SK-N-SH treated with all-trans-retinoic acid at 6 μM for 48 hours (cell line): ENCODE data around the gene TEX2.
A peak's percentile ranks its signal among the peaks of the same experiment; 100 is the strongest.

Experiments used
- ATAC-seq: fragments of 200-7000 bp; cut with Tn5 transposase; 3 replicates; pipeline ENCODE4 v1.9.1; 2020; ENCODE audit warnings: mild to moderate bottlenecking, moderate library complexity
- ARNTL ChIP-seq: fragments of 450-650 bp; formaldehyde crosslinking; IDR thresholded peaks from 2 replicates; pipeline ENCODE4 v1.5.0; 2020; ENCODE audit warnings: low read depth, mild to moderate bottlenecking, moderate library complexity, borderline replicate concordance
- BACH2 ChIP-seq: fragments of 250-450 bp; sonication (Bioruptor Pico); IDR thresholded peaks from 2 replicates; pipeline ENCODE4 v1.9.0; 2021; ENCODE audit warnings: mild to moderate bottlenecking, borderline replicate concordance
- CSDC2 ChIP-seq: fragments of 250-450 bp; sonication (Bioruptor Pico); IDR thresholded peaks from 2 replicates; pipeline ENCODE4 v1.5.0; 2020; ENCODE audit warnings: mild to moderate bottlenecking, moderate library complexity
- CSRNP3 ChIP-seq: fragments of 250-450 bp; sonication (Bioruptor Pico); IDR thresholded peaks from 2 replicates; pipeline ENCODE4 v1.5.1; 2021; ENCODE audit warnings: mild to moderate bottlenecking, moderate library complexity
- ESRRG ChIP-seq: fragments of 250-450 bp; sonication (Bioruptor Pico); IDR thresholded peaks from 2 replicates; pipeline ENCODE4 v1.6.1; 2021; ENCODE audit warnings: mild to moderate bottlenecking
- GLIS3 ChIP-seq: fragments of 250-450 bp; sonication (Bioruptor Pico); IDR thresholded peaks from 2 replicates; pipeline ENCODE4 v1.5.0; 2020; ENCODE audit warnings: mild to moderate bottlenecking, moderate library complexity
- ISL1 ChIP-seq: fragments of 250-450 bp; sonication (Bioruptor Pico); IDR thresholded peaks from 2 replicates; pipeline ENCODE4 v2.1.2; 2022; ENCODE audit warnings: mild to moderate bottlenecking, moderate library complexity
- OSR1 ChIP-seq: fragments of 250-450 bp; sonication (Bioruptor Pico); IDR thresholded peaks from 2 replicates; pipeline ENCODE4 v1.8.0; 2022; ENCODE audit warnings: moderate library complexity, mild to moderate bottlenecking, inconsistent platforms
- PPARA ChIP-seq: fragments of 250-450 bp; sonication (Bioruptor Pico); IDR thresholded peaks from 2 replicates; pipeline ENCODE4 v1.5.0; 2020; ENCODE audit warnings: mild to moderate bottlenecking, borderline replicate concordance
- RARB ChIP-seq: fragments of 250-450 bp; sonication (Bioruptor Pico); IDR thresholded peaks from 2 replicates; pipeline ENCODE4 v1.8.0; 2021; ENCODE audit warnings: mild to moderate bottlenecking, moderate library complexity
- SNAI2 ChIP-seq: fragments of 250-450 bp; sonication (Bioruptor Pico); IDR thresholded peaks from 2 replicates; pipeline ENCODE4 v1.5.0; 2020; ENCODE audit warnings: mild to moderate bottlenecking, moderate library complexity
- TCF4 ChIP-seq: fragments of 250-450 bp; sonication (Bioruptor Pico); IDR thresholded peaks from 2 replicates; pipeline ENCODE4 v1.8.0; 2021; ENCODE audit warnings: mild to moderate bottlenecking, moderate library complexity, borderline replicate concordance
- TOX ChIP-seq: fragments of 250-450 bp; sonication (Bioruptor Pico); IDR thresholded peaks from 2 replicates; pipeline ENCODE4 v1.8.0; 2021; ENCODE audit warnings: mild to moderate bottlenecking, moderate library complexity, borderline replicate concordance
- TSHZ2 ChIP-seq: fragments of 250-450 bp; sonication (Bioruptor Pico); IDR thresholded peaks from 2 replicates; pipeline ENCODE4 v1.5.0; 2020; ENCODE audit warnings: mild to moderate bottlenecking, moderate library complexity
- ZC3H10 ChIP-seq: fragments of 250-450 bp; sonication (Bioruptor Pico); IDR thresholded peaks from 2 replicates; pipeline ENCODE4 v1.5.1; 2021; ENCODE audit warnings: mild to moderate bottlenecking, moderate library complexity
- ZFP3 ChIP-seq: fragments of 250-450 bp; sonication (Bioruptor Pico); IDR thresholded peaks from 2 replicates; pipeline ENCODE4 v1.5.0; 2020; ENCODE audit warnings: mild to moderate bottlenecking, moderate library complexity
- ZFP30 ChIP-seq: fragments of 450-650 bp; formaldehyde crosslinking; IDR thresholded peaks from 2 replicates; pipeline ENCODE4 v1.5.0; 2022; ENCODE audit warnings: mild to moderate bottlenecking, moderate library complexity
- ZNF565 ChIP-seq: fragments of 450-650 bp; formaldehyde crosslinking; conservative IDR thresholded peaks from 2 replicates; pipeline ENCODE4 v1.5.0; 2020; ENCODE audit warnings: low read depth, mild to moderate bottlenecking, moderate library complexity
- ZNF70 ChIP-seq: fragments of 450-650 bp; formaldehyde crosslinking; IDR thresholded peaks from 2 replicates; pipeline ENCODE4 v1.5.0; 2020; ENCODE audit warnings: mild to moderate bottlenecking, moderate library complexity
- ZNF8 ChIP-seq: fragments of 450-650 bp; formaldehyde crosslinking; IDR thresholded peaks from 2 replicates; pipeline ENCODE4 v1.5.0; 2020; ENCODE audit warnings: mild to moderate bottlenecking, moderate library complexity
- TF ChIP-seq, protein P1 (sequence below): fragments of 250-450 bp; sonication (Bioruptor Pico); IDR thresholded peaks from 2 replicates; pipeline ENCODE4 v1.8.0; 2021; ENCODE audit warnings: low read depth, mild to moderate bottlenecking, moderate library complexity, borderline replicate concordance

Gene TEX2

DNA sequence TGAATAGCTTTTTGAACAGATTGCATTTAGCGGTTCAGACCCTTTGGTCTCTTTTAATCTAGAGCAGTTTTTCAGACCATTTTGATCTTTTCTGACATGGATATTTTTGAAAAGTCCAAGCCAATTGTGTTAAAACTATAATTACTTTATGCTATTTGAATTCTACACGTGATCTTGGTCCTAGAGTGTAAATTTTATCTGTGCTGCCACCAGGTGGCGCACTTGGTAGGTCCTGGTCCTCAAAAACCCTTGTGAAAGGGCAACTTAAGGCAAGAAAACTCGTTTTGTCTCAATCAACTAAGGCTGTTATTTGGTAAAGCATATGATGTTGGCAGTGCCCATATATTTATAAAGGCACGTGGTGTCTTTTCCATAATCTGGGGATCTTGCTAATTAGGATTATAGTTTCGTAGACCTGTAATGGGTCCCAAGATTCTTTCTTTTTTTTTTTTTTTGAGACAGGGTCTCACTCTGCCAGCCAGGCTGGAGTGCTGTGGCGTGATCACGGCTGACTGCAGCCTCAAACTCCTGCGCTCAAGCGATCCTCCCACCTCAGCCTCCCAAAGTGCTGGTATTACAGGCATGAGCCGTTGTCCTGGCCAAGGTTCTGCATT, 43.9 kb upstream of the TEX2 start:
- TF ChIP-seq SNAI2 (no peak), ZFP30 (CRISPR knock-in tag) (no peak), RARB (no peak), ZNF8 (CRISPR knock-in tag) (no peak), TCF4 (CRISPR knock-in tag) (no peak), OSR1 (CRISPR knock-in tag) (no peak), ZC3H10 (CRISPR knock-in tag) (no peak), TOX (CRISPR knock-in tag) (no peak)
- TF ChIP-seq, protein P1, sequence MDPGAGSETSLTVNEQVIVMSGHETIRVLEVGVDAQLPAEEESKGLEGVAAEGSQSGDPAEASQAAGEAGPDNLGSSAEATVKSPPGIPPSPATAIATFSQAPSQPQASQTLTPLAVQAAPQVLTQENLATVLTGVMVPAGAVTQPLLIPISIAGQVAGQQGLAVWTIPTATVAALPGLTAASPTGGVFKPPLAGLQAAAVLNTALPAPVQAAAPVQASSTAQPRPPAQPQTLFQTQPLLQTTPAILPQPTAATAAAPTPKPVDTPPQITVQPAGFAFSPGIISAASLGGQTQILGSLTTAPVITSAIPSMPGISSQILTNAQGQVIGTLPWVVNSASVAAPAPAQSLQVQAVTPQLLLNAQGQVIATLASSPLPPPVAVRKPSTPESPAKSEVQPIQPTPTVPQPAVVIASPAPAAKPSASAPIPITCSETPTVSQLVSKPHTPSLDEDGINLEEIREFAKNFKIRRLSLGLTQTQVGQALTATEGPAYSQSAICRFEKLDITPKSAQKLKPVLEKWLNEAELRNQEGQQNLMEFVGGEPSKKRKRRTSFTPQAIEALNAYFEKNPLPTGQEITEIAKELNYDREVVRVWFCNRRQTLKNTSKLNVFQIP (CRISPR knock-in tag), result no peak
- TF ChIP-seq, all 23 proteins: peak for 0
- ATAC-seq, result peak; percentile 81

GRCh38 chr17:64304551-64304950, 41.5 kb upstream of the TEX2 start:
- no peak for ATAC-seq
- TF ChIP-seq RARB, result no peak

DNA sequence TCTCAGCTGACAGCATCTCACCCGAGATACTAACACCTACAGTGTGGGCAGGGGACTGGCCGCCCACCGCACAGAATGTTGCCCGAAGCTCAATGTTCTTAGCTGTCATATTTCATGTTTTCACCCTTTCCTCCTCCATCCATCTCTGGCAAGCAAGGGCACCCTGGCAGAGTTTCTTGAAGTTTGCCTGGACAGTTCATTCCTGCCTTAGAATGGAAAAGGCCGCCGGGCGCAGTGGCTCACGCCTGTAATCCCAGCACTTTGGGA, 37.6 kb upstream of the TEX2 start:
- TF ChIP-seq CSRNP3 (CRISPR knock-in tag), result no peak
- no peak for TF ChIP-seq BACH2 (CRISPR knock-in tag)
- no peak for TF ChIP-seq TSHZ2 (CRISPR knock-in tag)
- no peak for TF ChIP-seq ZNF8 (CRISPR knock-in tag)
- TF ChIP-seq ARNTL (CRISPR knock-in tag), result no peak
- no peak for TF ChIP-seq OSR1 (CRISPR knock-in tag)
- no peak for TF ChIP-seq TCF4 (CRISPR knock-in tag)
- no peak for TF ChIP-seq ZFP3 (CRISPR knock-in tag)
- no peak for TF ChIP-seq GLIS3
- TF ChIP-seq ZNF70 (CRISPR knock-in tag), result no peak
- no peak for TF ChIP-seq ZNF565 (CRISPR knock-in tag)
- ATAC-seq, result no peak

GRCh38 chr17:64297467-64298088, 34.5 kb upstream of the TEX2 start:
- TF ChIP-seq BACH2 (CRISPR knock-in tag) (no peak), ISL1 (no peak), ARNTL (CRISPR knock-in tag) (no peak), TCF4 (CRISPR knock-in tag) (no peak), SNAI2 (no peak), OSR1 (CRISPR knock-in tag) (no peak), ESRRG (no peak), PPARA (CRISPR knock-in tag) (no peak), RARB (no peak), CSRNP3 (CRISPR knock-in tag) (no peak), CSDC2 (CRISPR knock-in tag) (no peak)
- ATAC-seq, result no peak
